ENCODE measurements around the gene ST8SIA3.

ST8SIA3 gene

DNA sequence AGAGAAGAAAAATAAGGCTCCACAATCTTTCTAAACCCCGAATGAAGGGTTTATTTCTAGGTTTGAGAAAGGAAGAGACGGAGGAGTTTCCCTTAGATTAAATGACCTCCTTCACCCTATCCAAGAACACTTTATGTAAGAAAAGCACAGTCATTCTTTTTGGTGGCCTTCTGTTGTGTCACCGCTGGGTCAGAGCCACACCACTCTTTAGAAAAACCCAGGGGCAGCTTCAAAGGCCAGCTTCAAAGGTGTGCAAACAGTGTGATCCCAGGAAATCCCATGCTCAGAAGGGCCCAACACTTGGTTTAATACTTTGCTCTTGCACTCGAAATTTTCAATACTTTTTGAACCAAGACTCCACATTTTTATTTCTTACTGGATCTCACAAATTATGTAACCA is 7.1 kb downstream of the ST8SIA3 start:
- no peak for DNase-seq (ENCODE audit: low read depth)
- no peak overlapping the region for H3K4me3 ChIP-seq (ENCODE audit: control insufficient read depth, low read depth, low read length)
- TF ChIP-seq CTCF (conservative IDR thresholded peaks at IDR 0.05; ENCODE audit: control insufficient read depth, insufficient read depth, low read depth, low read length) = no peak

GRCh38 chr18:57362714-57363113 is 10.4 kb downstream of the ST8SIA3 start:
- no peak overlapping the region for H3K4me3 ChIP-seq (ENCODE audit: control insufficient read depth, low read depth, low read length)
- DNase-seq (ENCODE audit: low read depth) = no peak
- no peak for TF ChIP-seq CTCF (conservative IDR thresholded peaks at IDR 0.05; ENCODE audit: control insufficient read depth, insufficient read depth, low read depth, low read length)

DNA sequence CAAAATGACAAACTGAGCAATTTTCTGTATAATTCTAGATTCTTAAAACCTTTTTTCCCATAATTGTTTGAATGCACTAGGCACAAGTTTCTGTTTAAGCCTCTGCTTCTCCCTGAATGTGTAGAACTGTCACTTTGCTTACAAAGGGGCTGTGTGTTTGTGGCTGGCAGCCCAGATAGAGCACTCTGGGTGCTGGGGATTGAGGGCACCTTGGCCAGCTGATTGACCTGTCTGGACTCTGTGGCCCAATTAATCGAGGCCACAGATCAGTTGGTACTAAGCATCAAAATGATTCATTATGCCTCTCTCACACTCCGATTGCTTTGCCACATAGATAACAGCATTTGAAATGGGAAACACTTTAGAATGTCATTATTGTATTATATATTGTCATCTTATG is 12.1 kb downstream of the ST8SIA3 start:
- DNase-seq (ENCODE audit: low read depth) = no peak
- no peak for TF ChIP-seq CTCF (conservative IDR thresholded peaks at IDR 0.05; ENCODE audit: control insufficient read depth, insufficient read depth, low read depth, low read length)
- H3K4me3 ChIP-seq (ENCODE audit: control insufficient read depth, low read depth, low read length) = no peak overlapping the region

DNA sequence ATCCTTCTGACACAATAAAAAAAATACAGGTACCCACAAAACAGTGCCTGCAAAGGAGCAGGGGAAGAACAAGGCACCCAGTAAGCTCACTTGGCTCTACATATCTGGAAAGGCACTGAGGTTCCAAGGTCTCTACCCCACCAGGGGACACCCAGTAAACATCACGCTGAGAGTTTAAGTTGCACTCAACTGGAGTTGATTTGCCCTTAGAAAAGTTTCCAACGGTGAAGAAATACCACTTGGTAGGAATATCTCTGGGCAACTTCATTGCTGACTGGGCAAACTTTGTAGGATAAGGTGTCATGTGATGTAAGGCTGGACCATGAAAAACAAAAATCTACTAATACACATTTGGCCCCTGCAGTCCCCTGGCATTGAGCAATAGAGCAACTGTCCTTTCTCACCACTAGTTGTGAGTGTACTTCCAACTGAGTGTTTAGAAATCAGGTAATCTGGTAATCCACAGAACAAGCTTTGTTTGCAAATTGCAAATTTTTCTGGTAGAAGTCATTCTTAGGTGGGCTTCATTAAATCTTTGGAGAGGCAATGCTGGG is 14.2 kb downstream of the ST8SIA3 start:
- TF ChIP-seq CTCF (conservative IDR thresholded peaks at IDR 0.05; ENCODE audit: control insufficient read depth, insufficient read depth, low read depth, low read length) = no peak
- no peak overlapping the region for H3K4me3 ChIP-seq (ENCODE audit: control insufficient read depth, low read depth, low read length)
- DNase-seq (ENCODE audit: low read depth) = no peak

DNA sequence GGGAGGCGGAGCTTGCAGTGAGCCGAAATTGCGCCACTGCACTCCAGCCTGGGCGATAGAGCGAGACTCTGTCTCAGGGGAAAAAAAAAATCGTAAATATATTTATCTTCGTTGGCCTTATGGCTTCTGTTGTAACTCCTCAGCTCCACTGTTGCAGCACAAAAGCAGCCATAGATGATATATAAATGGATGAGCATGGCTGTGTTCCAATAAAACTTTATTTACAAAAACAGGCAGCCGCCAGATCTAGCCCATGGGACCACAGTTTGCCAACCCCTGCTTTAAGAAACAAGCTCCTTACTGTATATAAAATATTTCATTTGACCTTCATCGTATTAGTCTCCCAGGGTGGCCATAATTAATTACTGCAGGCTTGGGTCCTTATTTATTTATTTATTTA is 20.1 kb downstream of the ST8SIA3 start:
- H3K4me3 ChIP-seq (ENCODE audit: control insufficient read depth, low read depth, low read length) = no peak overlapping the region
- no peak for TF ChIP-seq CTCF (conservative IDR thresholded peaks at IDR 0.05; ENCODE audit: control insufficient read depth, insufficient read depth, low read depth, low read length)
- no peak for DNase-seq (ENCODE audit: low read depth)

- no peak for DNase-seq (ENCODE audit: low read depth)
- no peak for TF ChIP-seq CTCF (conservative IDR thresholded peaks at IDR 0.05; ENCODE audit: control insufficient read depth, insufficient read depth, low read depth, low read length)
Measured at GRCh38 chr18:57373017-57373416, 20.7 kb downstream of the ST8SIA3 start.

GRCh38 chr18:57376503-57376902 is 24.1 kb downstream of the ST8SIA3 start:
- H3K4me3 ChIP-seq (ENCODE audit: control insufficient read depth, low read depth, low read length) = no peak overlapping the region
- no peak for TF ChIP-seq CTCF (conservative IDR thresholded peaks at IDR 0.05; ENCODE audit: control insufficient read depth, insufficient read depth, low read depth, low read length)
- no peak for DNase-seq (ENCODE audit: low read depth)

More at GRCh38 chr18:57373017-57373416, 20.7 kb downstream of the ST8SIA3 start:
- H3K4me3 ChIP-seq (ENCODE audit: control insufficient read depth, low read depth, low read length) = no peak overlapping the region
